K562 (cell line): ENCODE data around the gene REG4. TPM values are rescaled to one million over a fixed set of nuclear protein-coding genes. Genes with fewer than 3 reads are reported as not detected.

ENCODE experiments used
- ATAC-seq: fragments of 200-7000 bp; cut with Tn5 transposase; 3 replicates; pipeline ENCODE4 v1.9.1; 2020; ENCODE audit warnings: moderate library complexity
- BruUV-seq: library from RNA; stranded (reverse); fragments of 400-500 nt; replicated peaks from 2 replicates; lab custom pipeline; 2021; lab: Mats Ljungman, UMichigan
- CTCF ChIA-PET: fragments of 300-600 bp; formaldehyde crosslinking; extraction: SDS; loops from one replicate; lab custom pipeline; 2021; ENCODE audit warnings: low intra/inter-chr PET ratio; lab: Yijun Ruan, JAX
- POLR2A ChIA-PET: fragments of 300-600, 350-650 bp; sonication (Branson Sonifier 250); formaldehyde crosslinking; extraction: SDS; loops from one replicate; lab custom pipeline; 2021; ENCODE audit warnings: antibody characterized with exemption, inconsistent platforms; lab: Yijun Ruan, JAX
- DNase-seq, 4 experiments: peaks; one replicate each; pipeline versions ENCODE4 v3.0.0 to v3.0.0-alpha.2; 2011 to 2018; ENCODE audit warnings: low spot score in 3 of 4, mixed read lengths in 3 of 4; ENCODE audit errors: extremely low read depth in 1 of 4
- FAIRE-seq: peaks from 2 replicates; lab custom pipeline; 2011; peaks lifted over from hg19 to GRCh38; lab: Jason Lieb, UNC
- H2AFZ ChIP-seq: 2 replicates; pipeline ENCODE4 v1.6.0; 2011; ENCODE audit warnings: low read depth, low read length, control low read depth, inconsistent platforms
- H3K27ac ChIP-seq: fragments of 200-600 bp; 3 replicates; pipeline ENCODE4 v1.8.0; 2011; ENCODE audit warnings: low read depth, mild to moderate bottlenecking, control low read depth, inconsistent platforms, low read length, moderate library complexity, mixed read lengths; ENCODE audit errors: extremely low read depth
- H3K27me3 ChIP-seq, 2 experiments: fragments of 300-600 bp in 1 of 2; 2 replicates in 1 of 2; 3 replicates in 1 of 2; pipeline versions ENCODE4 v1.6.0 to v1.8.0; 2011; ENCODE audit warnings: inconsistent platforms in 2 of 2, low read length in 2 of 2, mild to moderate bottlenecking in 1 of 2, mixed read lengths in 1 of 2, moderate library complexity in 1 of 2; ENCODE audit not compliant: control insufficient read depth in 2 of 2, insufficient read depth in 2 of 2
- H3K36me3 ChIP-seq: fragments of 300-600 bp; 3 replicates; pipeline ENCODE4 v1.8.0; 2011; ENCODE audit warnings: mild to moderate bottlenecking, low read length, inconsistent platforms; ENCODE audit not compliant: control insufficient read depth, insufficient read depth
- H3K4me1 ChIP-seq, 2 experiments: fragments of 200-600 bp in 1 of 2; replicated peaks in 1 of 2; 2 replicates in 1 of 2; 3 replicates in 1 of 2; pipeline versions ENCODE4 v1.5.1 to v1.8.0; 2011; ENCODE audit warnings: inconsistent platforms in 2 of 2, low read length in 2 of 2, mild to moderate bottlenecking in 1 of 2, mixed read lengths in 1 of 2, moderate library complexity in 1 of 2; ENCODE audit not compliant: control insufficient read depth in 2 of 2, insufficient read depth in 2 of 2
- H3K4me2 ChIP-seq: 2 replicates; pipeline ENCODE4 v1.6.1; 2011; ENCODE audit warnings: low read length, control low read depth, inconsistent platforms, mixed read lengths; ENCODE audit not compliant: insufficient read depth
- H3K4me3 ChIP-seq: fragments of 200-600 bp; sonication (generic), shearing (Covaris generic); 2 replicates; pipeline ENCODE4 v1.5.1; 2016; ENCODE audit warnings: control low read depth, inconsistent platforms
- H3K79me2 ChIP-seq: fragments of 200-600 bp; 3 replicates; pipeline ENCODE4 v1.8.0; 2011; ENCODE audit warnings: low read length, inconsistent platforms; ENCODE audit not compliant: control insufficient read depth, insufficient read depth
- H3K9ac ChIP-seq, 2 experiments: 2 replicates each; pipeline versions ENCODE4 v1.6.0 to v1.6.1; 2011; ENCODE audit warnings: low read depth in 2 of 2, low read length in 2 of 2, control low read depth in 1 of 2, inconsistent platforms in 1 of 2, mild to moderate bottlenecking in 1 of 2, mixed read lengths in 1 of 2; ENCODE audit not compliant: insufficient read depth in 1 of 2
- H3K9me1 ChIP-seq: one replicate; pipeline ENCODE4 v1.6.0; 2011; ENCODE audit warnings: inconsistent platforms, mild to moderate bottlenecking, low read length, moderate library complexity; ENCODE audit not compliant: control insufficient read depth, insufficient read depth
- H3K9me3 ChIP-seq: replicated peaks from 2 replicates; pipeline ENCODE4 v1.5.1; 2011; ENCODE audit warnings: low read depth, low read length, inconsistent platforms; ENCODE audit not compliant: control insufficient read depth, insufficient read depth
- H4K20me1 ChIP-seq: replicated peaks from 2 replicates; pipeline ENCODE4 v1.6.1; 2011; ENCODE audit warnings: low read length, inconsistent platforms, mixed read lengths; ENCODE audit not compliant: control insufficient read depth, insufficient read depth
- RCOR1 ChIP-seq, 2 experiments: IDR thresholded peaks; 2 replicates each; pipeline ENCODE4 v1.6.1; 2012; ENCODE audit warnings: low read depth in 2 of 2, low read length in 2 of 2, borderline replicate concordance in 1 of 2, improper control_type of control experiment in 1 of 2
- ZBED1 ChIP-seq: IDR thresholded peaks from 2 replicates; pipeline ENCODE4 v1.6.1; 2014
- ZNF318 ChIP-seq, 2 experiments: fragments of 450-650 bp; IDR thresholded peaks; 2 replicates each; pipeline ENCODE4 v1.6.1; 2016; ENCODE audit warnings: mild to moderate bottlenecking in 2 of 2, borderline replicate concordance in 1 of 2, low read depth in 1 of 2, moderate library complexity in 1 of 2
- WGBS: fragments of 100-300 bp; shearing (Covaris generic); methylation state at CpG from one replicate; pipeline ENCODE4 v1.1.6; 2016; ENCODE audit warnings: low coverage, mixed read lengths; ENCODE audit not compliant: insufficient coverage; ENCODE audit errors: missing lambda C conversion rate; 5-methylcytosine and 5-hydroxymethylcytosine counted together
- in situ Hi-C: fragments of 300-500 bp; cut with MboI; formaldehyde crosslinking; loops from 4 replicates; pipeline ENCODE4 v1.15.0; 2018; ENCODE audit warnings: inconsistent platforms, mixed read lengths
- intact Hi-C: fragments of 100-400 bp; cut with micrococcal nuclease; formaldehyde crosslinking; loops from 2 replicates; pipeline ENCODE4 v1.14.2; 2022
- polyA plus RNA-seq, 8 experiments: library from polyadenylated mRNA; depleted of rRNA in 4 of 8; stranded (reverse) in 5 of 8; unstranded in 3 of 8; fragments of >200 nt; fragmentation: Nextera tagmentation in 2 of 8; fragmentation: Illumina TruSeq in 1 of 8; extraction: Ambion mirVana in 2 of 8; extraction: Trizol in 1 of 8; gene quantifications; 2 replicates each; pipeline versions ENCODE4 v1.2.1 to v1.2.3, GENCODE V29; 2011 to 2014; ENCODE audit warnings: inconsistent platforms in 1 of 8, missing spikeins in 1 of 8
- total RNA-seq, 7 experiments: library from RNA; depleted of rRNA in 6 of 7; stranded (reverse); fragments of >200 nt in 6 of 7; fragmentation: Illumina TruSeq in 2 of 7; extraction: Trizol in 2 of 7; gene quantifications; 2 replicates each; pipeline versions ENCODE4 v1.2.1 to v1.2.3, GENCODE V29; 2011 to 2021; ENCODE audit warnings: low replicate concordance in 1 of 7

The REG4 gene
- total and polyA plus RNA-seq, 9 of the 15 experiments (the other 6 are each of a cell fraction or from before 2014, with no cell fraction given): not detected

DNA sequence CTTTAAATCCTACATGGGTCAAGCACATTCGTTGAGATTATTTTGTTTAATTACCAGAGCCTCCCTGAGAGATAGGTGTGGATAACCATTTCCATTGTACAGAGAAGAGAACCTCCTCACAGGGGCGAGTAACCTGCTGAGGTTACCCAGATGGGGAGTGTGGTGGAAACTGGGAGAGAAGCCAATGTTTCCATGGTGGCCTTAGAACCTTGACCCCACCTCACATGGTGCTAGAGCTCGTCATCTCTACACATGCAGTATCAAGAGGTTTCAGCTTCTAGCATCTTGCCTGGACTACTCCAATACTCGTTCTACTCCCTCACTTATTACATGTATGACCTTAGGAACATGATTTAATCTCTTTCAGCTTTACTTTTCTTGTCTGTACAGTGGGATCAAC is 4.8 kb downstream of the REG4 start:
- CTCF ChIA-PET: no interaction called here
- Histone ChIP-seq H3K4me1 (0 out of 5 replicates have a peak, but pooled peaks cover 0 to 2% of the 10 kb centered on the region in 2 experiments), H3K9ac (no peak overlapping the region), H3K36me3 (no peaks in the 10 kb centered on the region), H3K4me3 (no peak overlapping the region), H2AFZ (no peak overlapping the region), H3K79me2 (no peaks in the 10 kb centered on the region), H3K27ac (no peak overlapping the region), H3K27me3 (peaks cover 41 to 42% of the 10 kb centered on the region in 2 experiments), H4K20me1 (no peaks in the 10 kb centered on the region), H3K9me1 (no peaks in the 10 kb centered on the region), H3K4me2 (no peak overlapping the region), H3K9me3 (no peaks in the 10 kb centered on the region)
- WGBS: 0% methylated on average over 4 of the region's 4 CpGs
- POLR2A ChIA-PET: no interaction called here
- DNase-seq: no peak
- intact Hi-C loops (no loop called here), in situ Hi-C loops (no loop called here)
- no peak for ATAC-seq
- no TSS peak for BruUV-seq
- FAIRE-seq: no peak
- TF ChIP-seq RCOR1 (IDR thresholded peaks at IDR 0.05; ENCODE audit: borderline replicate concordance in 1 of 2, low read depth in 2 of 2, low read length in 2 of 2) (no peak), ZBED1 (no peak), ZNF318 (IDR thresholded peaks at IDR 0.05; ENCODE audit: borderline replicate concordance in 1 of 2, low read depth in 1 of 2) (no peak)
- TF ChIP-seq, all 486 proteins: peak for 0
